CD4-positive, alpha-beta T cell treated with Interleukin-4 for 4 hours (primary cell): ENCODE results near the gene CIZ1.

Experiments
- DNase-seq: peaks from one replicate; pipeline ENCODE4 v3.0.0-alpha.2; 2020

The CIZ1 gene

GRCh38 chr9:128121924-128122808 is 69.2 kb downstream of the CIZ1 start:
- no peak for DNase-seq

GRCh38 chr9:128121466-128121810 is 69.9 kb downstream of the CIZ1 start:
- DNase-seq, result no peak

GRCh38 chr9:128120741-128121465 is 70.5 kb downstream of the CIZ1 start:
- no peak for DNase-seq

- no peak for DNase-seq
Observed at GRCh38 chr9:128120061-128120740, 71.2 kb downstream of the CIZ1 start.

GRCh38 chr9:128118971-128119665 is 72.3 kb downstream of the CIZ1 start:
- DNase-seq, result no peak

- no peak for DNase-seq
Observed at GRCh38 chr9:128118472-128118857, 72.9 kb downstream of the CIZ1 start.

GRCh38 chr9:128117613-128118471 is 73.5 kb downstream of the CIZ1 start:
- DNase-seq, result peak; percentile 87

GRCh38 chr9:128116104-128117083 is 75.0 kb downstream of the CIZ1 start:
- no peak for DNase-seq
